Germinal center (tissue), 1 donor: ENCODE measurements around the gene FAM168B.
"Not testable (repeated sequence)": the region's sequence is repeated elsewhere in the genome, so short reads cannot be mapped to it uniquely, and the experiment has no call there.

Experiments
- DNase-seq: peaks from one replicate; pipeline ENCODE4 v3.0.0; 2012; ENCODE audit warnings: mixed read lengths, low spot score

Gene FAM168B

GRCh38 chr2:131093006-131093695 is at the start of gene FAM168B:
FAM168B (minus strand) TSS chr2:131093460; CDS start chr2:131082646, 10,814 bp downstream.
- DNase-seq = peak; percentile 92

- DNase-seq = no peak
Observed at GRCh38 chr2:131142849-131143248, 49.6 kb upstream of the FAM168B start.

GRCh38 chr2:131140581-131140980 is 47.3 kb upstream of the FAM168B start:
- no peak for DNase-seq

- DNase-seq = no peak
Observed at GRCh38 chr2:131132729-131133128, 39.5 kb upstream of the FAM168B start.

GRCh38 chr2:131130298-131130596 is 37.0 kb upstream of the FAM168B start:
- DNase-seq = no peak

- DNase-seq = no peak
Observed at GRCh38 chr2:131127981-131128380, 34.7 kb upstream of the FAM168B start.

GRCh38 chr2:131127076-131127475 is 33.8 kb upstream of the FAM168B start:
- no peak for DNase-seq

- DNase-seq = no peak
Observed at GRCh38 chr2:131126436-131126835, 33.2 kb upstream of the FAM168B start.

- DNase-seq = no peak
Observed at GRCh38 chr2:131125195-131125757, 32.0 kb upstream of the FAM168B start.

GRCh38 chr2:131123192-131123591 is 29.9 kb upstream of the FAM168B start:
- DNase-seq = no peak

GRCh38 chr2:131122496-131122895 is 29.2 kb upstream of the FAM168B start:
- DNase-seq = no peak

GRCh38 chr2:131121464-131121863 is 28.2 kb upstream of the FAM168B start:
- no peak for DNase-seq

- no peak for DNase-seq
Observed at GRCh38 chr2:131120815-131121317, 27.6 kb upstream of the FAM168B start.

GRCh38 chr2:131115752-131116151 is 22.5 kb upstream of the FAM168B start:
- no peak for DNase-seq

- not testable (repeated sequence) for DNase-seq
Observed at GRCh38 chr2:131114950-131115349, 21.7 kb upstream of the FAM168B start.

GRCh38 chr2:131113566-131114227 is 20.4 kb upstream of the FAM168B start:
- DNase-seq = no peak

GRCh38 chr2:131112529-131112928 is 19.3 kb upstream of the FAM168B start:
- no peak for DNase-seq

- DNase-seq = peak; percentile 54
Observed at GRCh38 chr2:131105950-131106801, 12.9 kb upstream of the FAM168B start.

GRCh38 chr2:131105156-131105949 is 12.1 kb upstream of the FAM168B start, which contains the start of gene PLEKHB2:
PLEKHB2 (plus strand) TSS chr2:131105336; CDS start chr2:131120942, 15,606 bp downstream.
- DNase-seq = peak; percentile 94

GRCh38 chr2:131104487-131105155 is 11.4 kb upstream of the FAM168B start:
- DNase-seq = no peak

GRCh38 chr2:131103165-131103564 is 9.9 kb upstream of the FAM168B start:
- no peak for DNase-seq
